Erythroblast (primary cell): Measurements from ENCODE around the gene CLDN22.

Experiments
- GATA1 ChIP-seq: IDR thresholded peaks from 2 replicates; pipeline ENCODE4 v1.6.1; 2011; ENCODE audit warnings: low read depth, mild to moderate bottlenecking, control low read depth, low read length, moderate library complexity
- POLR2A ChIP-seq: IDR thresholded peaks from 2 replicates; pipeline ENCODE4 v1.6.1; 2011; ENCODE audit warnings: mild to moderate bottlenecking, low read length

DNA sequence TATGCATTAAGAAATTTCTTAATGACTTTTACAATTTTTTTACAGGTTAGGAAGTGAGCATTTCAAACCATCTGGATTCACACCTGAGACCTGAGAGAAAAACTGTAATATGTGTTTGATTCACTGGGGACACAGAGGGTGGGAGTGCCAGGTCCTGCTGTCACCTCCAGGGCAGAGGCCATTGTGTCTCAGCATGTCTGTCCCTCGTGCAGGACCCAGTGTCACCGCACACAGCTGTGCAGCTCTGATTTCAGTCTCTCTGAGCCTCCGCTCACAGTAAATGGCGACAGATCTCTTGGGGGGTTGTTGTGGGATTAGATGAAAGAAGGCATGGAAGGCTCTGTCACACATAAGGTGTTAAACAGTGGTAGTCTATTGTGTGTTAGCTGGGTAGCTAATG lies 25.2 kb upstream of the CLDN22 start:
- TF ChIP-seq POLR2A (no peak), GATA1 (no peak)
